Measurements from ENCODE around the gene BLID. TPM values are rescaled to one million over a fixed set of nuclear protein-coding genes. Genes with fewer than 3 reads are reported as not detected.

Gene BLID
- polyA plus RNA-seq (not detected in 2 replicates), polyA minus RNA-seq (not detected in 2 replicates)

DNA sequence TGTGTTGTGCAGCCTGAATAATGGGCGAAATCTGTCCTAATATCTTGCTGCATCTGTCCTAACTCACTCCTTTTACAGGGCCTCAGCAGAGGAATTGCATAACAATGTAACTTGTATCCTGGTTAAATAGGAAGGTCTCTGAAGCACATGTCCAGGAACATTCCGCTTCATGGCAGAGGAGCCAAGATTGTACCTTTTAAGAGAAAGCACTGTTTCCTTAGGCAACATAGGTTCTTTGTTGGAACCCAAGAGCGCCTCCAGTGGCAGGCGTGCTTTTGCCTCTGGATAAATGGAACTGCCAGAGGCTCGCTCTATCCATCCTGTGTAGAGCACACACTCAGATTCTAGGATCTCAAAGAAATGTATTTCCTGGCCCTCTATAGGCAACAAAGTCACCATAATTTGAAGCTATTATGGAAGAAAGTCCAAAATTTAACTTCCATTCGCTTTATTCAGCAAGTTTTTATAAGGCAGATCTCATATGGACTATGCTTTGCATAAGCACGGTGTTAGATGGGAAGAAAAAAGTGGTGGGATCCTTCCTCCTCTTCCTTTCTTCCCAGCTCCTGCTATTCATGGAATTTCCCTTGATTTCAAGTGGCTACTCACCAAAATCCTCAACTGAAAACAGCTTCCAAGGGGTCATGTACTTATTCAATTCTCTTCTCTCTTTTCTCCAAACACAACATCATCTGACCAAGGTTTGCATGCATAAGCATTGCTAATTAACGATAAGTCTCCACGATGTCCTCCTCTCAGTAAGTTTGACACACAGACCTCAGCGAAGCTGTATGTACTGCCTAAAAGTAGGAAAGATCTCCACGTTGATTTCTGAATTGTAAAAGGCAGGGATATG, at the start of gene BLID:
Gene BLID (minus strand): TSS at position 692 of the 856 bp plus-strand sequence. CDS start 293 bp downstream, at position 399.
- H3K27me3 ChIP-seq (ENCODE audit: insufficient read depth, low read depth, low read length) = no peaks in the 10 kb centered on the region
- no peak within 1 kb of the TSS for H2AFZ ChIP-seq (ENCODE audit: low read depth, low read length)
- no peaks in the 10 kb centered on the region for H3K9me3 ChIP-seq (ENCODE audit: low read length)
- no peaks in the 10 kb centered on the region for H3K36me3 ChIP-seq (ENCODE audit: insufficient read depth, low read length)
- no peak within 1 kb of the TSS for H3K27ac ChIP-seq (ENCODE audit: low read length)
- no peaks in the 10 kb centered on the region for H4K20me1 ChIP-seq (ENCODE audit: insufficient read depth)
- H3K4me3 ChIP-seq (ENCODE audit: low read length) = no peak within 1 kb of the TSS
- H3F3A ChIP-seq (ENCODE audit: insufficient read depth, low read length, poor library complexity, severe bottlenecking) = no peaks in the 10 kb centered on the region
- no peaks in the 10 kb centered on the region for H3K79me2 ChIP-seq (replicated peaks; ENCODE audit: insufficient read depth, low read length)
- TF ChIP-seq SMC3 (conservative IDR thresholded peaks at IDR 0.05; ENCODE audit: poor library complexity) = no peak
- TF ChIP-seq, protein P1, sequence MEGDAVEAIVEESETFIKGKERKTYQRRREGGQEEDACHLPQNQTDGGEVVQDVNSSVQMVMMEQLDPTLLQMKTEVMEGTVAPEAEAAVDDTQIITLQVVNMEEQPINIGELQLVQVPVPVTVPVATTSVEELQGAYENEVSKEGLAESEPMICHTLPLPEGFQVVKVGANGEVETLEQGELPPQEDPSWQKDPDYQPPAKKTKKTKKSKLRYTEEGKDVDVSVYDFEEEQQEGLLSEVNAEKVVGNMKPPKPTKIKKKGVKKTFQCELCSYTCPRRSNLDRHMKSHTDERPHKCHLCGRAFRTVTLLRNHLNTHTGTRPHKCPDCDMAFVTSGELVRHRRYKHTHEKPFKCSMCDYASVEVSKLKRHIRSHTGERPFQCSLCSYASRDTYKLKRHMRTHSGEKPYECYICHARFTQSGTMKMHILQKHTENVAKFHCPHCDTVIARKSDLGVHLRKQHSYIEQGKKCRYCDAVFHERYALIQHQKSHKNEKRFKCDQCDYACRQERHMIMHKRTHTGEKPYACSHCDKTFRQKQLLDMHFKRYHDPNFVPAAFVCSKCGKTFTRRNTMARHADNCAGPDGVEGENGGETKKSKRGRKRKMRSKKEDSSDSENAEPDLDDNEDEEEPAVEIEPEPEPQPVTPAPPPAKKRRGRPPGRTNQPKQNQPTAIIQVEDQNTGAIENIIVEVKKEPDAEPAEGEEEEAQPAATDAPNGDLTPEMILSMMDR (IDR thresholded peaks at IDR 0.05; ENCODE audit: poor library complexity, severe bottlenecking) = peak; percentile 65
- H3K9ac ChIP-seq (ENCODE audit: low read length) = no peak within 1 kb of the TSS
- H3K9me2 ChIP-seq (ENCODE audit: insufficient read depth, low read length) = no peaks in the 10 kb centered on the region
- H3K4me2 ChIP-seq (ENCODE audit: low read length) = no peak within 1 kb of the TSS

DNA sequence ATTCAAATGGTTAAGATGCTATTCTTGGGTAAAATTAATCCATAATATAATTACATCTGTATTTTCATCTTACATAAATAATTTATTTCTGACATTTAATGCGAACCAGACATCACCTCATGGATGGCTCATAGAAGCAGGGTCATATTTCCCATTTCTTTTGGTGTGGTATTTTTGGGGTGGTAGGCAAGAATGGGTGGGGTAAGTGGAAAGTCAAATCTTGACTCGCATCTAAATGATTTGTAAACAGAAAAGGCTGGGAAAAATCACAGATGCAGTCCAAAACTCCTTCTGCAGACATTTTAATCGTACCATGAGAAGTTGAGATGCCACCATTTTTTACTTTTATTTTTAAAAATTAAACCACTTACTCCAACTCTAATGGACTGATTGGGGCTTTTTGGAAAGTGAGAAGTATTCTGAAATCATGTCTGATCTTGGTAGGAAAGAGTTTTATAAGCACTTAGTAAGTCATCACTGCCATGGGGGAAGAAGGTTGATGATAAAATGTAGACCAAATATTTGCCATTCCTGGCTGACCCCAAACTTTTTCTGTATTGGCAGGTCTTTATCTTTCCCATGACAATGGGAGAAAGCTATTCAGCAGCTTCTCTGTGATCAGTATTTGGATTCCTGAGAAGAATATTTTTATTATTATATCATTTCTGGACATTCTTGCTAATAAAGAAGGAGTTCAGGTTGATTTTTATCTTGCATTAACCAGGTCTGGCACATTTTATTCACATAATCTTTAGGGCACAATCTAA, 47.2 kb upstream of the BLID start:
- Histone ChIP-seq H3K4me2 (ENCODE audit: low read length) (no peak overlapping the region), H3K27ac (ENCODE audit: low read length) (no peak overlapping the region), H3F3A (ENCODE audit: insufficient read depth, low read length, poor library complexity, severe bottlenecking) (no peaks in the 10 kb centered on the region), H3K9ac (ENCODE audit: low read length) (no peak overlapping the region), H3K36me3 (ENCODE audit: insufficient read depth, low read length) (no peaks in the 10 kb centered on the region), H2AFZ (ENCODE audit: low read depth, low read length) (no peak overlapping the region), H3K9me3 (ENCODE audit: low read length) (no peaks in the 10 kb centered on the region), H3K79me2 (replicated peaks; ENCODE audit: insufficient read depth, low read length) (no peaks in the 10 kb centered on the region), H3K9me2 (ENCODE audit: insufficient read depth, low read length) (no peaks in the 10 kb centered on the region), H4K20me1 (ENCODE audit: insufficient read depth) (no peaks in the 10 kb centered on the region), H3K4me3 (ENCODE audit: low read length) (no peak overlapping the region), H3K27me3 (ENCODE audit: insufficient read depth, low read depth, low read length) (no peaks in the 10 kb centered on the region)
- TF ChIP-seq, protein P2, sequence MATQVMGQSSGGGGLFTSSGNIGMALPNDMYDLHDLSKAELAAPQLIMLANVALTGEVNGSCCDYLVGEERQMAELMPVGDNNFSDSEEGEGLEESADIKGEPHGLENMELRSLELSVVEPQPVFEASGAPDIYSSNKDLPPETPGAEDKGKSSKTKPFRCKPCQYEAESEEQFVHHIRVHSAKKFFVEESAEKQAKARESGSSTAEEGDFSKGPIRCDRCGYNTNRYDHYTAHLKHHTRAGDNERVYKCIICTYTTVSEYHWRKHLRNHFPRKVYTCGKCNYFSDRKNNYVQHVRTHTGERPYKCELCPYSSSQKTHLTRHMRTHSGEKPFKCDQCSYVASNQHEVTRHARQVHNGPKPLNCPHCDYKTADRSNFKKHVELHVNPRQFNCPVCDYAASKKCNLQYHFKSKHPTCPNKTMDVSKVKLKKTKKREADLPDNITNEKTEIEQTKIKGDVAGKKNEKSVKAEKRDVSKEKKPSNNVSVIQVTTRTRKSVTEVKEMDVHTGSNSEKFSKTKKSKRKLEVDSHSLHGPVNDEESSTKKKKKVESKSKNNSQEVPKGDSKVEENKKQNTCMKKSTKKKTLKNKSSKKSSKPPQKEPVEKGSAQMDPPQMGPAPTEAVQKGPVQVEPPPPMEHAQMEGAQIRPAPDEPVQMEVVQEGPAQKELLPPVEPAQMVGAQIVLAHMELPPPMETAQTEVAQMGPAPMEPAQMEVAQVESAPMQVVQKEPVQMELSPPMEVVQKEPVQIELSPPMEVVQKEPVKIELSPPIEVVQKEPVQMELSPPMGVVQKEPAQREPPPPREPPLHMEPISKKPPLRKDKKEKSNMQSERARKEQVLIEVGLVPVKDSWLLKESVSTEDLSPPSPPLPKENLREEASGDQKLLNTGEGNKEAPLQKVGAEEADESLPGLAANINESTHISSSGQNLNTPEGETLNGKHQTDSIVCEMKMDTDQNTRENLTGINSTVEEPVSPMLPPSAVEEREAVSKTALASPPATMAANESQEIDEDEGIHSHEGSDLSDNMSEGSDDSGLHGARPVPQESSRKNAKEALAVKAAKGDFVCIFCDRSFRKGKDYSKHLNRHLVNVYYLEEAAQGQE (IDR thresholded peaks at IDR 0.05; ENCODE audit: borderline replicate concordance) = no peak
- no peak for TF ChIP-seq EP300 (conservative IDR thresholded peaks at IDR 0.05; ENCODE audit: poor library complexity, severe bottlenecking)
- no peak for TF ChIP-seq TAF1 (IDR thresholded peaks at IDR 0.05; ENCODE audit: low read depth)
- TF ChIP-seq MXI1 (conservative IDR thresholded peaks at IDR 0.05; ENCODE audit: poor library complexity, severe bottlenecking) = no peak
- no peak for TF ChIP-seq RAD21 (conservative IDR thresholded peaks at IDR 0.05)
- no peak for TF ChIP-seq EZH2 (IDR thresholded peaks at IDR 0.05; ENCODE audit: borderline replicate concordance, insufficient read depth, low read length, poor library complexity, severe bottlenecking)
- TF ChIP-seq SMC3 (conservative IDR thresholded peaks at IDR 0.05; ENCODE audit: poor library complexity) = no peak
- TF ChIP-seq, protein P1 (IDR thresholded peaks at IDR 0.05; ENCODE audit: poor library complexity, severe bottlenecking) = no peak
- TF ChIP-seq POLR2AphosphoS5 (IDR thresholded peaks at IDR 0.05) = no peak

All from neural cell (in vitro differentiated cells).